B cell (primary cell): Measurements from ENCODE around the gene MBP.

ENCODE experiments used
- CTCF ChIP-seq: fragments of 200-600 bp; IDR thresholded peaks from one replicate; pipeline ENCODE4 v1.8.0; 2022; ENCODE audit warnings: antibody characterized with exemption, mild to moderate bottlenecking
- EZH2 ChIP-seq: IDR thresholded peaks from 2 replicates; pipeline ENCODE4 v1.6.1; 2012; ENCODE audit warnings: borderline replicate concordance, low read depth, mild to moderate bottlenecking, moderate library complexity, low read length; ENCODE audit not compliant: insufficient read depth, poor library complexity, severe bottlenecking

GRCh38 chr18:77077401-77077800 is 55.2 kb downstream of the MBP start:
- TF ChIP-seq CTCF (no peak), EZH2 (no peak)
